Epithelial cell of esophagus (primary cell): ENCODE measurements around the gene ZFY.
"Not testable (repeated sequence)": the region's sequence is repeated elsewhere in the genome, so short reads cannot be mapped to it uniquely, and the experiment has no call there.

ENCODE experiments used
- DNase-seq: peaks from one replicate; pipeline ENCODE4 v3.0.0; 2010; ENCODE audit warnings: low read depth
- H3K4me3 ChIP-seq: 2 replicates; pipeline ENCODE4 v1.5.1; 2011; ENCODE audit warnings: mild to moderate bottlenecking, low read length, control low read depth
- TF ChIP-seq, protein P1 (sequence below): IDR thresholded peaks from 2 replicates; pipeline ENCODE4 v1.5.1; 2011; ENCODE audit warnings: low read depth, mild to moderate bottlenecking, low read length, control low read depth, inconsistent platforms; ENCODE audit not compliant: insufficient read depth; ENCODE audit errors: missing control alignments

The ZFY gene

DNA sequence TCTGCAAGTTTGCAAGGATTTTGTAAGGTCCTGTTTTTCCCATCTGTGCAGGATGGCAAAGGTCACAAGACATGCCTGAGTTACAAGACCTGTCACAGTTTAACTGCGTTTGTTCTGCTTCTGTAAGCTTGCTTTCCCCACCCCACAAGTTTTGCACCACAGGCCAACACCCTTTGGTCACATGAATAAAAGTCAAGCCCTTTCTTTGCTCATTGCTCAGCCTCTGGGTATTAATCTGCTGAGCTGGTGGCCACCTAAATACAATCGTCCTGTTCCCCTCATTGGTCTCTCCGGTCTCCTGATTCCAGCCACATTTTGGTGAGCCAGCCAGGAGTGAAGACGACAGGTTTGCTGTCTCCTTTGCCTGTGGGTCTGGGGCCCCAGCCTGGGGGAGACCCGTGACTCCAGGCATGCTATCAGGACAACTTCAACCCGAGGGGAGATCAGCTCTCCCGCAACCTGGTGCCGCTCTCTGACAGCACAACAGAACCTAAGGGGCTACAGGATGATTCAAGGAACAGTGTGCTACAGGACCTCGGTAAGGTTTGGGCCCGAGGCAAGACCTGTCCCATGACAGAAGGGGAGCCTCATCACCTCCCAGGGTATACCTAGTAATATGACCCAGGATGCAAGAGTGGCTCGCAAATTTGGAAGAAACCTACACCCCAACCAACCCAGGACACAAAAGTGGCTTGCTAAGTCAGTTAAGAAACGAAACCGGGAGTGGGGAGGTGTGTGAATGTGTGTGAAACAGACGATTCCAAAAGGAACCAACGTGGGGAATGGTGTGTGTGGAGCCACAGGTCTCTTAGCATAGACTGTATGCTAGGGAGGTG, 67.7 kb downstream of the ZFY start:
- TF ChIP-seq, protein P1, sequence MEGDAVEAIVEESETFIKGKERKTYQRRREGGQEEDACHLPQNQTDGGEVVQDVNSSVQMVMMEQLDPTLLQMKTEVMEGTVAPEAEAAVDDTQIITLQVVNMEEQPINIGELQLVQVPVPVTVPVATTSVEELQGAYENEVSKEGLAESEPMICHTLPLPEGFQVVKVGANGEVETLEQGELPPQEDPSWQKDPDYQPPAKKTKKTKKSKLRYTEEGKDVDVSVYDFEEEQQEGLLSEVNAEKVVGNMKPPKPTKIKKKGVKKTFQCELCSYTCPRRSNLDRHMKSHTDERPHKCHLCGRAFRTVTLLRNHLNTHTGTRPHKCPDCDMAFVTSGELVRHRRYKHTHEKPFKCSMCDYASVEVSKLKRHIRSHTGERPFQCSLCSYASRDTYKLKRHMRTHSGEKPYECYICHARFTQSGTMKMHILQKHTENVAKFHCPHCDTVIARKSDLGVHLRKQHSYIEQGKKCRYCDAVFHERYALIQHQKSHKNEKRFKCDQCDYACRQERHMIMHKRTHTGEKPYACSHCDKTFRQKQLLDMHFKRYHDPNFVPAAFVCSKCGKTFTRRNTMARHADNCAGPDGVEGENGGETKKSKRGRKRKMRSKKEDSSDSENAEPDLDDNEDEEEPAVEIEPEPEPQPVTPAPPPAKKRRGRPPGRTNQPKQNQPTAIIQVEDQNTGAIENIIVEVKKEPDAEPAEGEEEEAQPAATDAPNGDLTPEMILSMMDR: no peak
- peak overlapping the region; percentile 50 for H3K4me3 ChIP-seq
- peak; percentile 12 for DNase-seq

DNA sequence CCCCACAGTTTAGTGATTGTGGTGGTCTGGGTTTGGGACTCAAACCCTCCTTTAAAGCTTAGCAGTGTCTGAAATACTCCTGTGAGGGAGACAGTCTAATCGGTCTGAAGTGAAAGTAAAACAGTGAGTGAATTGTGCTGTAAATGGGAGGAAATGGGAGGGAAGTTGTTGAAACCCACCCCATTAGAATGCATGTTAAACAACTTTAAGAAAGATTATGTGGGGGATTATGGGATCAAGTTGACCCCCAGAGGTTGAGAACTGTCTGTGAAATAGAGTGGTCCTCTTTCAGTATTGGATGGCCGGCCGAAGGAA, 68.3 kb downstream of the ZFY start:
- no peak for DNase-seq
- TF ChIP-seq, protein P1: no peak
- H3K4me3 ChIP-seq: peak overlapping the region; percentile 50

DNA sequence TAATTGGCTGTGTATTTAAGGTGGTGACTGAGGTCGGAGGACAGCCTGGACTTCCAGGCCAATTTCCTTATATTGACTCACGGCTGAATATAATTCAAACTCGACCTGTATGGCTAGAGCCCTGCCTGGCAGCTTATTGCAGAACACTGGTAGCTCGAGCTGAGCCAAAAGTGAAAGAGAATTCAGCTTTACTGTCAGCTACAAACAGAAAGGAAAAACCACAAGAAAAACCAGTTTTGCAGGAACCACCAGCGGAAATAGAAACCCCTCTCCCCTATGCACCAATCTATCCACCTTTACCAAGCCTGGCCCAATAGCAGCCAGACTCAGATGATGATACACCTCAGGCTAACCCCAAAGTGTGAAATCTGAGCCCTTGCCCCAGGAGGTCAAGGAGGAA, 68.7 kb downstream of the ZFY start:
- DNase-seq: peak; percentile 75

DNA sequence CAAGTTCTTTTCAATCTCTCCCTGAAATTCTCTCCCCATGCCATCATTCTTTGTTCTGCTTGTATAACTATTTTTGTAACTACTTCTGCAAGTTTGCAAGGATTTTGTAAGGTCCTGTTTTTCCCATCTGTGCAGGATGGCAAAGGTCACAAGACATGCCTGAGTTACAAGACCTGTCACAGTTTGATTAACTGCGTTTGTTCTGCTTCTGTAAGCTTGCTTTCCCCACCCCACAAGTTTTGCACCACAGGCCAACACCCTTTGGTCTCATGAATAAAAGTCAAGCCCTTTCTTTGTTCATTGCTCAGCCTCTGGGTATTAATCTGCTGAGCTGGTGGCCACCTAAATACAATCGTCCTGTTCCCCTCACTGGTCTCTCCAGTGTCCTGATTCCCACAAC, 70.8 kb downstream of the ZFY start:
- H3K4me3 ChIP-seq, DNase-seq: not testable (repeated sequence)

More for the DNA sequence above, 68.7 kb downstream of the ZFY start:
- peak overlapping the region; percentile 50 for H3K4me3 ChIP-seq
- TF ChIP-seq, protein P1: no peak

DNA sequence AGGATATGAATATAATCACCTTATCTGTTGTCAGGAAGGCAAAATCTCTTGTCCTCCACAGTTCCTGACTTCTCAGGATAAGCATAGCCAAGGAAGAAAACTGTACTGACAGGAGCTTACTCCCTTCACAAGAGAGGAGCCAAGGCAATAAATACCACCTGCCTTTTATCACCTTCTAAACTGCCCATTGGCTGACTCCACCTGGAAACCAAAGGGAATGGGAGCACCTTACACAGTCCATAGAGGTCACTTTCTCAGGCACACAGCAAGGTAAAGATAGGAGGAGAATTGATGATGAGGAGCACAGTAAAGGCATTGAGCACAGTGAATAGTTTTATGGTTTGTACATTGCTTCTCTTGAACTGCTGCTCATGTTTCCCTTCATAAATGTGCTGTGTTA, 72.8 kb downstream of the ZFY start:
- TF ChIP-seq, protein P1: no peak
- no peak for DNase-seq

DNA sequence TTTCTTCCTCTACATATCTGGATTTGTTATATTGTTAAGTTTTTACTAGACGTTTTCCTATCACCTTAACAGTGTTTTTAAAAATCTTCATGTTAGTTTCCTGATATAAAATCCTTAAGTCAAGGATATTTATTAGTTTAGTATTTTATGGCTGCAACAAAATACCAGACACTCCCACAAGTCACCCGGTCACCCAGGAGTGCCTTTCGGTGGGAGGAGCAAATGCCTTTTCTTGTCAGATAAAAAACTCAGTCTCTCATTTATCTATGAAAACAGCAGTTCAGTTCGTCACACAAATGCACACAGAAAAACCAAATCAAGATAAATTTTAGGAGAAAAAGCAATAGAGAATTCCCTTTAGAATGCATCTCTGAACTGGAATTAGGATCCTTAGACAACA, 77.0 kb downstream of the ZFY start:
- TF ChIP-seq, protein P1: no peak

More for the DNA sequence above, 72.8 kb downstream of the ZFY start:
- no peak overlapping the region for H3K4me3 ChIP-seq

DNA sequence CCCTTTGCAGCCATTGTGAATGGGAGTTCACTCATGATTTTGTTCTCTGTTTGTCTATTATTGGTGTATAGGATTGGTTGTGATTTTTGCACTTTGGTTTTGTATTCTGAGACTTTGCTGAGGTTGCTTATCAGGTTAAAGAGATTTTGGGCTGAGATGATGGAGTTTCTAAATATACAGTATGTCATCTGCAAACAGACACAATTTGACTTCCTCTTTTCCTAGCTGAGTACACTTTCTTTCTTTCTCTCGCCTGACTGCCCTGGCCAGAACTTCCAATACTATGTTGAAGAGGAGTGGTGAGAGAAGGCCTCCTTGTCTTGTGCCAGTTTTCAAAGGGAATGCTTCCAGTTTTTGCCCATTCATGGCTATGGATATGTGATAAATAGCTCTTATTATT, 81.4 kb downstream of the ZFY start:
- TF ChIP-seq, protein P1: no peak
- no peak overlapping the region for H3K4me3 ChIP-seq
- no peak for DNase-seq

More for the DNA sequence above, 77.0 kb downstream of the ZFY start:
- H3K4me3 ChIP-seq: no peak overlapping the region
- DNase-seq: no peak

DNA sequence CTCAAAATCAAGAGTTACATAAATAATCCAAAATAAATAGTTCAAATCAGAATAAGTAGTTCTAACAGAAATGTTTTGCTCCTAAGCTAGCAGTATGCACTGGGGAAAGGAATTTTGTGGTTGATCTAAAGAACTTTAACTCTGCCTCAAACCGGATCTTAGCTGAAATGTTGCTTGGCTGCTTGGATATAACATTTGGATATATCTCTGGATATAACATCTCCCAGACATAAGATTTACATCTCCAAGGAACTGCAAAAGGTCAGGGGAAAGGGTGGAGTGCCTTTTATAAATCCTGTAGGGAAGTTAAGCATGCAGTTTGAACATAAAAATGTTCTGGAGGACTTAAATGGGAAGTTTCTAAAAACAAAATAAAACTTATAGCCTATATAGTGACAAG, 83.4 kb downstream of the ZFY start:
- TF ChIP-seq, protein P1: no peak
- H3K4me3 ChIP-seq: no peak overlapping the region
- no peak for DNase-seq
